Neural progenitor cell (in vitro differentiated cells): Measurements from ENCODE around the gene IPCEF1. TPM values are rescaled to one million over a fixed set of nuclear protein-coding genes. Genes with fewer than 3 reads are reported as not detected.

Source experiments
- DNase-seq: peaks from one replicate; pipeline ENCODE4 v3.0.0-alpha.2; 2016; ENCODE audit warnings: low spot score
- H2AFZ ChIP-seq: fragments of 200-600 bp; sonication (generic); replicated peaks from 2 replicates; pipeline ENCODE4 v1.6.1; 2016; ENCODE audit warnings: antibody characterized with exemption
- H3F3A ChIP-seq: fragments of 200-600 bp; sonication (generic); 2 replicates; pipeline ENCODE4 v1.6.1; 2016; ENCODE audit warnings: antibody characterized with exemption, low read depth
- H3K27ac ChIP-seq: fragments of 200-600 bp; sonication (generic); 2 replicates; pipeline ENCODE4 v1.5.1; 2016; ENCODE audit warnings: mild to moderate bottlenecking
- H3K27me3 ChIP-seq: fragments of 200-600 bp; sonication (generic); 2 replicates; pipeline ENCODE4 v1.6.1; 2016; ENCODE audit warnings: mild to moderate bottlenecking, moderate library complexity
- H3K36me3 ChIP-seq: fragments of 200-600 bp; sonication (generic); 2 replicates; pipeline ENCODE4 v1.5.1; 2016
- H3K4me1 ChIP-seq: fragments of 200-600 bp; sonication (generic); 2 replicates; pipeline ENCODE4 v1.6.1; 2016; ENCODE audit warnings: mixed run types
- H3K4me2 ChIP-seq: fragments of 200-600 bp; sonication (generic); 2 replicates; pipeline ENCODE4 v1.6.1; 2016
- H3K4me3 ChIP-seq: fragments of 200-600 bp; sonication (generic); 2 replicates; pipeline ENCODE4 v1.5.1; 2016
- H3K79me2 ChIP-seq: fragments of 200-600 bp; sonication (generic); 2 replicates; pipeline ENCODE4 v1.6.1; 2016; ENCODE audit warnings: low read depth
- H3K9ac ChIP-seq: fragments of 200-600 bp; sonication (generic); 2 replicates; pipeline ENCODE4 v1.6.1; 2016
- H3K9me3 ChIP-seq: fragments of 200-600 bp; sonication (generic); 2 replicates; pipeline ENCODE4 v1.5.1; 2016; ENCODE audit warnings: low read depth
- H4K20me1 ChIP-seq: fragments of 200-600 bp; sonication (generic); 2 replicates; pipeline ENCODE4 v1.6.1; 2016; ENCODE audit warnings: low read depth
- H3K27ac Mint-ChIP-seq: 3 replicates; pipeline ENCODE4 v1.8.0; 2021; ENCODE audit warnings: mixed read lengths
- H3K27me3 Mint-ChIP-seq: 2 replicates; pipeline ENCODE4 v1.8.0; 2022; ENCODE audit warnings: low read depth, mild to moderate bottlenecking, inconsistent platforms, moderate library complexity, mixed read lengths; ENCODE audit not compliant: insufficient read depth
- H3K36me3 Mint-ChIP-seq: 3 replicates; pipeline ENCODE4 v1.8.0; 2021; ENCODE audit warnings: mixed read lengths
- H3K4me1 Mint-ChIP-seq: 3 replicates; pipeline ENCODE4 v1.8.0; 2021; ENCODE audit warnings: mixed read lengths
- H3K4me3 Mint-ChIP-seq: 3 replicates; pipeline ENCODE4 v1.8.0; 2021; ENCODE audit warnings: mild to moderate bottlenecking, moderate library complexity, mixed read lengths
- H3K9me3 Mint-ChIP-seq: 3 replicates; pipeline ENCODE4 v1.8.0; 2020; ENCODE audit warnings: mixed read lengths
- EZH2 ChIP-seq: fragments of 200-600 bp; sonication (generic); IDR thresholded peaks from 2 replicates; pipeline ENCODE4 v1.6.1; 2017; ENCODE audit warnings: antibody characterized with exemption, mild to moderate bottlenecking, moderate library complexity
- EZH2phosphoT487 ChIP-seq: fragments of 200-600 bp; sonication (generic); IDR thresholded peaks from 2 replicates; pipeline ENCODE4 v1.6.1; 2017; ENCODE audit warnings: antibody characterized with exemption
- total RNA-seq: library from RNA; depleted of rRNA; stranded (reverse); fragments of >200 nt; gene quantifications from 2 replicates; pipeline ENCODE4 v1.2.3, GENCODE V29; 2015; ENCODE audit warnings: low replicate concordance
- TF ChIP-seq, protein P1 (sequence below): fragments of 200-600 bp; sonication (generic); IDR thresholded peaks from 2 replicates; pipeline ENCODE4 v1.5.1; 2017; ENCODE audit warnings: antibody characterized with exemption, mild to moderate bottlenecking

The IPCEF1 gene
- total RNA-seq, 1 donor from 2014 or later, result 0.13 TPM

DNA sequence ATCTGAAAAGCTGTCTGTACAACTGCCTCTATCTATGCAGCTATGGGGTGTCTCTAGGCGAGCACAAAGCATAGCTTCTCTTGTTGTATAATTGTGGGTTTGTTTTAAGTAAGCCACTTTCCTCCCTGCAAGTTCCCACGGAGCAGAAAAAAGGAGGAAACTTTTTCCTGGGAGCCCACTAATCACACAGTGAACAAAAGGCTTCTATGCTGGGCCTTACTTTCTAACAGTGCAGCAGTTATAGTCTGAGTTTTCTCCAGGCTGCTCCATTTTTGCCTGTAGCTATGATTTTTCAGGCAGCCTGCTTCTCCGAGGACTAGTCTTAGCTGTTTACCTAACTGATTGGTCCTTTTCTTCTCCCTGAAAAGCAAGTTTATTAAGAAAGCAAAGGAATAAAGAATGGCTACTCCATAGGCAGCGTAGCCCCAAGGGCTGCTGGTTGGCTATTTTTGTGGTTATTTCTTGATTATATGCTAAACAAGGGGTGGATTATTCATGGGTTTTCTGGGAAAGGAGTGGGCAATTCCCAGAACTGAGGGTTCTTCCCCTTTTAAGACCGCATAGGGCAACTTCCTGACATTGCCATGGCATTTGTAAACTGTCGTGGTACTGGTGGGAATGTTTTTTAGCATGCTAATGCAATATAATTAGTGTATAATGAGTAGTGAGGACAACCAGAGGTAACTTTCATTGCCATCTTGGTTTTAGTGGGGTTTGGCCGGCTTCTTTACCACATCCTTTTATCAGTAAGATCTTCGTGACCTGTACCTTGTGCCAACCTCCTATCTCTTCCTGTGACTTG is 233.2 kb downstream of the IPCEF1 start:
- H4K20me1 ChIP-seq, result no peaks in the 10 kb centered on the region
- DNase-seq, result peak; percentile 18
- peak overlapping the region; percentile 45 for H3K4me2 ChIP-seq
- Mint-ChIP-seq H3K27me3 (no peaks in the 10 kb centered on the region), H3K9me3 (peaks cover 5% of the 10 kb centered on the region), H3K27ac (no peak overlapping the region), H3K36me3 (no peaks in the 10 kb centered on the region), H3K4me1 (peaks cover 18% of the 10 kb centered on the region), H3K4me3 (no peak overlapping the region)
- TF ChIP-seq EZH2phosphoT487, result no peak
- TF ChIP-seq EZH2, result no peak
- TF ChIP-seq, protein P1, sequence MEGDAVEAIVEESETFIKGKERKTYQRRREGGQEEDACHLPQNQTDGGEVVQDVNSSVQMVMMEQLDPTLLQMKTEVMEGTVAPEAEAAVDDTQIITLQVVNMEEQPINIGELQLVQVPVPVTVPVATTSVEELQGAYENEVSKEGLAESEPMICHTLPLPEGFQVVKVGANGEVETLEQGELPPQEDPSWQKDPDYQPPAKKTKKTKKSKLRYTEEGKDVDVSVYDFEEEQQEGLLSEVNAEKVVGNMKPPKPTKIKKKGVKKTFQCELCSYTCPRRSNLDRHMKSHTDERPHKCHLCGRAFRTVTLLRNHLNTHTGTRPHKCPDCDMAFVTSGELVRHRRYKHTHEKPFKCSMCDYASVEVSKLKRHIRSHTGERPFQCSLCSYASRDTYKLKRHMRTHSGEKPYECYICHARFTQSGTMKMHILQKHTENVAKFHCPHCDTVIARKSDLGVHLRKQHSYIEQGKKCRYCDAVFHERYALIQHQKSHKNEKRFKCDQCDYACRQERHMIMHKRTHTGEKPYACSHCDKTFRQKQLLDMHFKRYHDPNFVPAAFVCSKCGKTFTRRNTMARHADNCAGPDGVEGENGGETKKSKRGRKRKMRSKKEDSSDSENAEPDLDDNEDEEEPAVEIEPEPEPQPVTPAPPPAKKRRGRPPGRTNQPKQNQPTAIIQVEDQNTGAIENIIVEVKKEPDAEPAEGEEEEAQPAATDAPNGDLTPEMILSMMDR, result no peak
- H3K27me3 ChIP-seq, result peaks cover 43% of the 10 kb centered on the region
- no peaks in the 10 kb centered on the region for H3K36me3 ChIP-seq
- H3K4me1 ChIP-seq, result peaks cover 28% of the 10 kb centered on the region
- H3K79me2 ChIP-seq, result no peaks in the 10 kb centered on the region
- no peaks in the 10 kb centered on the region for H3K9me3 ChIP-seq
- H3K27ac ChIP-seq, result no peak overlapping the region
- H3K4me3 ChIP-seq, result peak overlapping the region; percentile 5
- H2AFZ ChIP-seq, result peak overlapping the region; percentile 70
- H3K9ac ChIP-seq, result no peak overlapping the region
- H3F3A ChIP-seq, result peaks cover 10% of the 10 kb centered on the region

DNA sequence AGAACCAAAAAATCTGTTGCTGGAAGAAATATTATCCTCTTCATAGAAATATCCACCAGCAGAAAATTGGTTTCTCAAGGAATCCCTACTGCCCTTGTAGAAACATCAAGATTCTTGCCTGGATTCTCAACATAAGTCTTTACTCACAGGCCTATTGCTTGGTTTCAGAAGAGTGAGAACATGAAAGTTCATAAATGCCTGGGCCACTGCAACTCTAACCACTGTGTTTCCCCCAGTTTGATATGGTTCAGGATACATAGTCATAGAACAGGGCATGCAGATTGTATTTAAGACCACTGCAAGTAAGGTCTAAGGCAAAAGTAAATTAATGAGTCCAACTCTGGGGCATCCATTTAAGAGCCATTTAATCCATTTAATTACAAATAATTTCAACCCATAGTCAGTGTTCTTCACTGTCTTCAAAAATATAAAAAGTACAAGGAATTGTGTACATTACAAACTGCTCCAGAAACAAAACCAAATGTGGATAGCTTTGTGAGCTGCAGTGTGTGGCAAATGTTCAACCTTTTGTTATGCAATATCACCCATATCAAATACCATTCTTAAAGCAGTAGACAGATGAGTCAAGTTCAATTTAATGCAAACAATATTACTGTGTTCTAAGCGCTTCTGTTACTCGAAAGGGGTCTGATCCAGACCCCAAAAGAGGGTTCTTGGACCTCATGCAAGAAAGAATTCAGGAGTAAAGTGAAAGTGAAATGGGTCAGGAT is 234.2 kb downstream of the IPCEF1 start:
- Histone ChIP-seq H3K36me3 (no peaks in the 10 kb centered on the region), H3K4me2 (peak overlapping the region; percentile 45), H3K4me1 (peaks cover 18% of the 10 kb centered on the region), H3F3A (peaks cover 10% of the 10 kb centered on the region), H3K9ac (no peak overlapping the region), H3K79me2 (no peaks in the 10 kb centered on the region), H2AFZ (peak overlapping the region; percentile 70), H3K4me3 (no peak overlapping the region), H3K27me3 (peaks cover 33% of the 10 kb centered on the region), H3K9me3 (no peaks in the 10 kb centered on the region), H4K20me1 (no peaks in the 10 kb centered on the region), H3K27ac (no peak overlapping the region)
- no peak overlapping the region for H3K27ac Mint-ChIP-seq
- TF ChIP-seq EZH2phosphoT487 (no peak), EZH2 (no peak)
- TF ChIP-seq, protein P1, result no peak
- peaks cover 9% of the 10 kb centered on the region for H3K4me1 Mint-ChIP-seq
- DNase-seq, result no peak
- no peak overlapping the region for H3K4me3 Mint-ChIP-seq
- no peaks in the 10 kb centered on the region for H3K27me3 Mint-ChIP-seq
- H3K36me3 Mint-ChIP-seq, result no peaks in the 10 kb centered on the region
- peaks cover 5% of the 10 kb centered on the region for H3K9me3 Mint-ChIP-seq

DNA sequence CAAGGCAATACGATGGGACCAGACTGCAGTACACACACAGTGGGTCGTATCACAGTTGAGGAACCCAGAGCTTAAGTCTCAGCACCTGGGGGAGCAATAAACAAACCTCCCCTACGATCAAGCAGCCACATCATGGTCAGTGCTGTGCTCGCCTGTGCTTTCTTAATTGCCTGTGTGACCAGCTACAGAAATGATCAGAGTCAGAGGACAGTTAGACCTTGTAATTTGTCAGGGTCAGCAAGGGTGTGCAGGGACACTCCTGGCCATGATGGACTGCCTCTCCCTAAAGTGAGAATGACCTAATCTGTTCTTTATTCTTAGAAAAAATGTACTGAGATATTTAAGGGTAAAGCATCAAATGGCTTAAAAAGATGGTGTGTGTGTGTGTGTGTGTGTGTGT is 239.1 kb downstream of the IPCEF1 start:
- H3K4me1 Mint-ChIP-seq, result peaks cover 6% of the 10 kb centered on the region
- Histone ChIP-seq H3K4me1 (peaks cover under 1% of the 10 kb centered on the region), H3K27ac (no peak overlapping the region), H3K36me3 (no peaks in the 10 kb centered on the region), H3K9ac (no peak overlapping the region), H3K9me3 (no peaks in the 10 kb centered on the region), H4K20me1 (no peaks in the 10 kb centered on the region), H3K4me2 (no peak overlapping the region), H3F3A (no peaks in the 10 kb centered on the region), H2AFZ (no peak overlapping the region), H3K27me3 (no peaks in the 10 kb centered on the region), H3K4me3 (no peak overlapping the region), H3K79me2 (no peaks in the 10 kb centered on the region)
- TF ChIP-seq EZH2phosphoT487 (no peak), EZH2 (no peak)
- TF ChIP-seq, protein P1, result no peak
- peaks cover 2% of the 10 kb centered on the region for H3K27me3 Mint-ChIP-seq
- no peak overlapping the region for H3K4me3 Mint-ChIP-seq
- no peak for DNase-seq
- H3K27ac Mint-ChIP-seq, result no peak overlapping the region
- H3K9me3 Mint-ChIP-seq, result peaks cover 3% of the 10 kb centered on the region
- no peaks in the 10 kb centered on the region for H3K36me3 Mint-ChIP-seq
